ENCODE measurements around the gene CAMK2N2.

Gene CAMK2N2

GRCh38 chr3:184234224-184234623 is 27.1 kb downstream of the CAMK2N2 start:
- H4K20me1 ChIP-seq (ENCODE audit: control insufficient read depth, insufficient read depth, low read depth, low read length), result no peaks in the 10 kb centered on the region
- H3K27me3 ChIP-seq (ENCODE audit: control insufficient read depth, low read length), result peaks cover 35% of the 10 kb centered on the region
- H3K79me2 ChIP-seq (ENCODE audit: control insufficient read depth, low read length), result no peaks in the 10 kb centered on the region
- 0 out of 2 replicates have a peak, but pooled peaks cover 5% of the 10 kb centered on the region for H3F3A ChIP-seq (ENCODE audit: control insufficient read depth, insufficient read depth)
- H3K4me2 ChIP-seq (ENCODE audit: low read length), result no peak overlapping the region
- H3K36me3 ChIP-seq (ENCODE audit: control insufficient read depth, low read length), result no peaks in the 10 kb centered on the region
- no peak overlapping the region for H3K27ac ChIP-seq (ENCODE audit: low read depth, low read length)
- H3K9me3 ChIP-seq (ENCODE audit: control insufficient read depth, insufficient read depth, low read length), result no peaks in the 10 kb centered on the region
- no peaks in the 10 kb centered on the region for H3K9me2 ChIP-seq (replicated peaks; ENCODE audit: control insufficient read depth, low read length)
- H3K4me3 ChIP-seq (ENCODE audit: low read length), result no peak overlapping the region
- peaks cover 28% of the 10 kb centered on the region for H3K4me1 ChIP-seq (ENCODE audit: control insufficient read depth, low read length)
- TF ChIP-seq EZH2phosphoT487 (IDR thresholded peaks at IDR 0.05; ENCODE audit: borderline replicate concordance, low read length) (no peak), CTCF (IDR thresholded peaks at IDR 0.05; ENCODE audit: low read depth, low read length, poor library complexity, severe bottlenecking) (no peak)

- no peak overlapping the region for H3K4me2 ChIP-seq (ENCODE audit: low read length)
- H3K27me3 ChIP-seq (ENCODE audit: control insufficient read depth, low read length), result peaks cover 44% of the 10 kb centered on the region
- 0 out of 2 replicates have a peak, but pooled peaks cover 5% of the 10 kb centered on the region for H3F3A ChIP-seq (ENCODE audit: control insufficient read depth, insufficient read depth)
- TF ChIP-seq CTCF (IDR thresholded peaks at IDR 0.05; ENCODE audit: low read depth, low read length, poor library complexity, severe bottlenecking), result no peak
- no peak for TF ChIP-seq EZH2phosphoT487 (IDR thresholded peaks at IDR 0.05; ENCODE audit: borderline replicate concordance, low read length)
- no peaks in the 10 kb centered on the region for H3K36me3 ChIP-seq (ENCODE audit: control insufficient read depth, low read length)
- peaks cover 31% of the 10 kb centered on the region for H3K4me1 ChIP-seq (ENCODE audit: control insufficient read depth, low read length)
- no peaks in the 10 kb centered on the region for H3K79me2 ChIP-seq (ENCODE audit: control insufficient read depth, low read length)
- no peaks in the 10 kb centered on the region for H3K9me3 ChIP-seq (ENCODE audit: control insufficient read depth, insufficient read depth, low read length)
- H3K4me3 ChIP-seq (ENCODE audit: low read length), result no peak overlapping the region
- no peaks in the 10 kb centered on the region for H4K20me1 ChIP-seq (ENCODE audit: control insufficient read depth, insufficient read depth, low read depth, low read length)
- no peaks in the 10 kb centered on the region for H3K9me2 ChIP-seq (replicated peaks; ENCODE audit: control insufficient read depth, low read length)
- no peak overlapping the region for H3K27ac ChIP-seq (ENCODE audit: low read depth, low read length)
Measured at GRCh38 chr3:184233127-184233843, 28.1 kb downstream of the CAMK2N2 start.

- Histone ChIP-seq H3K36me3 (ENCODE audit: control insufficient read depth, low read length) (no peaks in the 10 kb centered on the region), H3K27me3 (ENCODE audit: control insufficient read depth, low read length) (peaks cover 56% of the 10 kb centered on the region), H3F3A (ENCODE audit: control insufficient read depth, insufficient read depth) (0 out of 2 replicates have a peak, but pooled peaks cover 3% of the 10 kb centered on the region), H3K4me3 (ENCODE audit: low read length) (no peak overlapping the region), H3K4me2 (ENCODE audit: low read length) (no peak overlapping the region), H3K4me1 (ENCODE audit: control insufficient read depth, low read length) (peaks cover 24% of the 10 kb centered on the region), H3K27ac (ENCODE audit: low read depth, low read length) (no peak overlapping the region), H3K9me3 (ENCODE audit: control insufficient read depth, insufficient read depth, low read length) (no peaks in the 10 kb centered on the region), H3K9me2 (replicated peaks; ENCODE audit: control insufficient read depth, low read length) (no peaks in the 10 kb centered on the region), H4K20me1 (ENCODE audit: control insufficient read depth, insufficient read depth, low read depth, low read length) (0 out of 2 replicates have a peak, but pooled peaks cover 6% of the 10 kb centered on the region), H3K79me2 (ENCODE audit: control insufficient read depth, low read length) (no peaks in the 10 kb centered on the region)
- TF ChIP-seq EZH2phosphoT487 (IDR thresholded peaks at IDR 0.05; ENCODE audit: borderline replicate concordance, low read length), result no peak
- TF ChIP-seq CTCF (IDR thresholded peaks at IDR 0.05; ENCODE audit: low read depth, low read length, poor library complexity, severe bottlenecking), result no peak
Measured at GRCh38 chr3:184231671-184232070, 29.7 kb downstream of the CAMK2N2 start.

All from DOHH2 (cell line).